ENCODE results near the gene TMEM47.

Gene TMEM47

GRCh38 chrX:34586936-34587335, 70.1 kb downstream of the TMEM47 start:
- H3K27ac ChIP-seq, result no peak overlapping the region
- no peak overlapping the region for H3K4me3 ChIP-seq

DNA sequence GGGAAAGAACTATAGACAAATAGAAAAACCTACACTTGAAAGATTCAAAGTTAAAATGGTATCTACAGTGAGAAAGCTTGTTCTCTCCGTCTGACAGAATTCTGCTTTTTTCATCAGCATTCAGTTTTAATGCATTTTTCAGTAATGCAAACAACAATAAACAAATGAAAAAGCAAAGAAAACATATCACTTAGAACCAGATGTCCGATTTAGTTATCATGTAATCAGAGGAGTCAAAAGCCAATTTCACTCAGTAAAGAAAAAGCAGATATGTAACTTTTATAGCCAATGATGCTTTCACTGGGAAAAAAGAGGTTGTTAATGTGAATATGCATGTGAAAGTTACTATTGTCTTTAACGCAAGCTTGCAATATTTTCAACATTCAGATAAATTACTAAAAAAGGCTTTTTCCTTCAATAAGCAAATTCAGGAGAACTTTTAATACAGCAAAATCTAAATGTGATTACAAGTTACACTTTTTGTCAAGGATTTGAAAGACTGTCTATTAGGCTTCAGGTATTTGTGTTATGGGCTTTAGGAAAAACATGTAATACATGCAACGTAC, 70.7 kb downstream of the TMEM47 start:
- H3K27ac ChIP-seq, result no peak overlapping the region

DNA sequence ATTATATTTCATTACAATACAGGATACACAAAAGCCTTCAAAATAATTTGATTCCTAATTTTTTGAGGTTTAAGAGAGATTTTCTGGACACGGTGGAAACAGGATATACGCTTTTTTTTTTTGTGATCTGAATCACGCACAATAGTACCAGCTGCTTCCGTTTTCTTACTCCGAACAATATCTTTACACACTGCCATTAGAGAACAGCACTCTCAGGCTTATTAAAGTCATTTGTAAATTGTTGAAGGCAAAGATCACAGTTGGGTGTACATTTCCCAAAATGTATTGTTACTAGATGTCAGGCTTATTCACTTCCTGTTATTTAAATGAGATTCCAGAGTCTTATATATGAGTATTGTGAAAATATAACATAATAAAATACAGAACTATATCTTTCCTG, 71.5 kb downstream of the TMEM47 start:
- H3K4me3 ChIP-seq, result no peak overlapping the region

More for the DNA sequence above, 70.7 kb downstream of the TMEM47 start:
- no peak overlapping the region for H3K4me3 ChIP-seq

DNA sequence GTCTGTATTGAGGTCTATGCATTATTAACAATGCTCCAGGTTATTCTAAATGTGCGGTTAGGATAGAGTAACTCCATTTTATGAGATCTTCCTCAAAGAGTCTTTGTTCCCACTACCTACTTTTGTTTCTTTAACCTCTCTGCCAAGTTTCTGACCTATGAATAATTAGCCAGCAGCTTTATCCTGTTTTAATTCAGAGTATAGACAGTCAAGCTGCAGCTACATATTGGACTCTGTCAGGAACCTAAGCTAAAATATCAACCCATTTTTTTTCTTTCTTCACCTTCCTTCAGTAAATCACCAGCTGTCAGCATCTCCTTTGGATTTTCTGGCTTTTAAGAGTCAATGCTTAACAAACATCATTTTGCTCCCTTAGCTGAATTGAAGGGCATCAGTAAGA, 72.3 kb downstream of the TMEM47 start:
- Histone ChIP-seq H3K27ac (peak overlapping the region in 1 of 21 experiments; percentile 16), H3K4me3 (no peak overlapping the region)

More for the DNA sequence above, 71.5 kb downstream of the TMEM47 start:
- no peak overlapping the region for H3K27ac ChIP-seq

DNA sequence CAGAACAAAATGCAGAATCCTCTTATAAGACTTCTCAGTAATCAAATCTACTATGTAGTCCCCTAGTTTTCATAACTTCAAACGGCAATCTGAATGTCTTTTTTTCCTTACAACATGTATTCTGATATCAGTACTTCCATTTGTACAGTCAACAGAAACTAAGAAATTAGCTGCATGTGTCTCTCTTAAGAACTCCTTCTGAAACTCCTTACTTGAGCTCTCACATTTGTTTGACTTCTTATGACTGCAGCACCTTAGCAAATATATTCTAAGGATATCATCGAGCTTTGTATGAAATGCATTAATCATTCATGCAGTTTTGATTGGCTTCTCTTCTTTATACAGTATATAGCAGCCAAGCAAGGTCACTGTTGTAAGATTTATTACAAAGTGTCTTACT, 77.0 kb downstream of the TMEM47 start:
- no peak overlapping the region for H3K4me3 ChIP-seq
- H3K27ac ChIP-seq, result no peak overlapping the region

DNA sequence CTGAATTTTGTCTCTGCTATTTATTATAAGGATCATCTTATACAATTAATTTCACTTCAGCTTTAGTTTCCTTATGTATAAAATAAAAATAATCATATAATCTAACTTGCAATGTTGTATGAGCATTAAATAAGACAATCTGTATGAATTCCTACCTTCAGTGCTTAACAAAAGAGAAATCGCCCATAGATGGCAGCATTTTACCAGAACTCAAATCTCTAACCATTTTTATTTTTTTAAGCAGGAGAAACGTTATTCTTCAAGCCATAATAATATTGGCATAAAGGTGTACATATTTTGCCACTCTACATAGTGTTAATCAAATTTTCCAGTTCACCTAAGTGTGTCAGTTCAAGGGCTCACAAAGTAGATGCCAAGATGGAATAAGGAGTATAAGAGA, 78.8 kb downstream of the TMEM47 start:
- no peak overlapping the region for H3K4me3 ChIP-seq
- no peak overlapping the region for H3K27ac ChIP-seq

Measured in skin epidermis (tissue), 12 donors.